ENCODE measurements around the gene NFATC2.
"Not testable (repeated sequence)": the region's sequence is repeated elsewhere in the genome, so short reads cannot be mapped to it uniquely, and the experiment has no call there.

The NFATC2 gene

DNA sequence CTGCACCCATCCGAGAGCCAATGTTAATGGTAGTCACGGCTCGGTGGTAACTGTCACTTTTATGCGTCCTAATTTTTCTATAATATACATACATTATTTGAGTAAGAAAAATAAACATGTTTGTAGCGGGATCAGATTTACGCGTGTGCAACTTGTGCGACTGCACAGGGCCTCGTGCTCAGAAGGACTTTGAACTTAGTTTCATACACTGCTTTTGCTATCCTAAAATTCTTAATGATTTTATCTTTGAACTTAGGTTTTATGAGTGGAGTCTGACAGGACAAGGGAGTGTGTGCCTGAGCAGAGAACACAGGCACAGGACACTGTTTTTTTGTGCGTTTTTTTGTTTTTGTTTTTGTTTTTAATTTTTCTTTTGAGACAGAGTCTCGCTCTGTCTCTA lies 189.7 kb downstream of the NFATC2 start:
- DNase-seq = no peak

DNA sequence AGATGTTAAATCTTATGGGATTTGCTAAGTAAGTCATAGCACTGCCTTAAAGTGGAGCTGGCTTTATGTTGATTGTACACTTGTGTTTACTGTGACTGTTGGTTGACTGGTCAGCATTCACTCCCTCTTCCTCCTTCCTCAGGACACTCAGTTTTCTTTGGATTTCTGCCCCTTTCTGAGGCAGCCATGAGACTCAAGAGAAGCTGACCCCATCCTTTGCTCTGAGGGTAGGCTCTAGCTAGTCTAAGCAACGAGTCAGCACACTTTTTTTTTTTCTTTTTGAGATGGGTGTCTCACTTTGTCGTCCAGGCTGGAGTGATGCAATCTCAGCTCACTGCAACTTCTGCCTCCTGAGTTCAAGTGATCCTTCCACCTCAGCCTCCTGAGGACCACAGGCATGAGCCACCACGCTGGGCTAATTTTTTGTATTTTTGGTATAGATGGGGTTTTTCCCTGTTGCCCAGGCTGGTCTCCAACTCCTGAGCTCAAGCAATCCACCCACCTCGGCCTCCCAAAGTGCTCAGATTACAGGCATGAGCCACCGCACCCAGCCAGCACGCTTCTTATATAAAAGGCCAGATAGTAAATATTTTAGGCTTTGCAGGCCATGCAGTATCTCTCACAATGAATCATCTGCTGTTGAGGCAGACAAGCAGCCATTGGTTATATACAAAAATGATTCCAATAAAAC lies 191.4 kb downstream of the NFATC2 start:
- DNase-seq = no peak

DNA sequence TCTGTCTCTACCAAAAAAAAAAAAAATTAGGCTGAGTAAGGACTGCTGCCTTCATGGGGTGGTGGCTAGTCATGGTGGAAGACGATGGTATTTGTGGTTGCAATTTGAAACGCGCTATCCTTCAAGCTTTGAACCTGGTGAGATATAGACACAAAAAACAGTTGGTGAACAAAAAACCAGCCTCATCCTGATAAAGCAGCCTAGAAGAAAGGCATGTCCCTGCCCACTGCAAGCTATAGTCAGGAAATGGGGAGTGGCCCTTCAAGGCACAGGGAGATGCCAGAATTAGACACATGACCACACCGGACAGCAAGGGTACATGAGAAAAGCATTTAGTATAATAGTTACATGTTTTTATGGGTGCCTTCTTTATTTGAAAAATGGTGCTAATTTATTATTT lies 193.6 kb downstream of the NFATC2 start:
- DNase-seq = no peak

DNA sequence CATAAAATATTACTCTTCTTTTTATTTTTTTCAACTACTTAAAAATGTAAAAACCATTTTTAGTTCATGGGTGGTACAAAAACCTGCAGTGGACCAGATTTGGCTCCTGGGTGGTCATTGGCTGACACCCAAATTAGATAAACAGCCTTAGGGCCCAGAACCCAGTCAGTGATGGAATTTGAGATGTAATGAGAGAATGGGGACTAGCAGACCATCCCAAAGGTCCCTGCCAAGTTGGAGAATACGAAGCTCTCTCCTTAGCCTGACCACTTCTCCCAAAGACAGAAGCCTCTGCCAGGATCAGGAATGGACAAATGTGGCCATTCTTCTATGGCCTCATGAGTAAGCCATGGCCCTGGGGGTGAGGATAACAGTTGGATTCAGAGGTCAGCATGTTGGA lies 194.7 kb downstream of the NFATC2 start:
- DNase-seq = no peak

DNA sequence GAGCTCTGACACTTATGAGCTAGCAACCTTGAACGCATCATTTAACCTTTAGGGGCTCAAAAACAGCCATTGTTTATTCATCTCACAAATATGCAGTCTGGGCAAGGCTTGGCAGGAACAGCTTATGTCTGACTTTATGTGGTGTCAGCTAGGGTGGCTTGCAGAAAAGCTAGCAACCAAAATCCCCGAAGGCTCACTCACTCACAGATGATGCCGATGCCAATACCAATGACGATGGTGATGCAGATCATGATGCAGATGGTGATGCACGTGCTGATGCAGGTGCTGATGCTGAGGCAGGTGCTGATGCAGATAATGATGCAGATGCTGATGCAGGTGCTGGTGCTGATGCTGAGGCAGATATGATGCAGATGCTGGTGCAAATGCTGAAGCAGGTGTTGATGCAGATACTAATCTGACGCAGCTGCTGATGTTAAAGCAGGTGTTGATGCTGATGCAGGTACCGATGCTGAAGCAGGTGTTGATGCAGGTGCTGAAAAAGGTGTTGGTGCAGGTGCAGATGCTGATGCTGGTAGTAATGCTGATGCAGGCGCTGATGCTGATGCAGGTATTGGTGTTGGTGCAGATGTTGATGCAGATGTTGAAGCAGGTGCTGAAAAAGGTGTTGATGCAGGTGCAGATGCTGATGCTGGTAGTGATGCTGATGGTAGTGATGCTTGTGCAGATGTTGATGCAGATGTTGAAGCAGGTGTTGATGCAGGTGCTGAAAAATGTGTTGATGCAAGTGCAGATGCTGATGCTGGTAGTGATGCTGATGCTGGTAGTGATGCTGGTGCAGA lies 195.6 kb downstream of the NFATC2 start:
- no peak for DNase-seq

DNA sequence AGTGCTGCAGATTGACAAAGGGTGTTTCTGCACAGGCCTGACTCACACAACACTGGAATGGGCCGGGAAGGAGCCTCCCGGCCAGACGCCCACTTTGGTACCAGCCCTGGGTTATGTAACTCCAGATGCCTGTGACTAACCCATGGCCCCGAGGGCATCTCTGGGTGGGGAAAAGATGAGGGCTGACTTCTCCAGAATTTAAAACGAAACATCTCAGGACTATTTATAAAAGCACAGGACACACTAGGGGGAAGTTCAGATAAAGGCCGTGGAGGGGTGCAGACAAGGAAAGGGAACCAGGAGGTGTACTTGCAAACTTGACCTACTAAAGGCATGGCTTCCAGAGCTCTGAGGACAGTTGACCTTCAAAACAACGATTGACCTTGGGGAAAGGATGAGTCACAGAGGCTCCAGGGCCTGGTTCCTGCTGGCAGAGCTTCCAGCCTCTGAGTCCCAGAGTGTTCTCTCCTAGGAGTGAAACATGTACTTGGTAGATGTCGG lies 196.9 kb downstream of the NFATC2 start:
- DNase-seq = no peak

DNA sequence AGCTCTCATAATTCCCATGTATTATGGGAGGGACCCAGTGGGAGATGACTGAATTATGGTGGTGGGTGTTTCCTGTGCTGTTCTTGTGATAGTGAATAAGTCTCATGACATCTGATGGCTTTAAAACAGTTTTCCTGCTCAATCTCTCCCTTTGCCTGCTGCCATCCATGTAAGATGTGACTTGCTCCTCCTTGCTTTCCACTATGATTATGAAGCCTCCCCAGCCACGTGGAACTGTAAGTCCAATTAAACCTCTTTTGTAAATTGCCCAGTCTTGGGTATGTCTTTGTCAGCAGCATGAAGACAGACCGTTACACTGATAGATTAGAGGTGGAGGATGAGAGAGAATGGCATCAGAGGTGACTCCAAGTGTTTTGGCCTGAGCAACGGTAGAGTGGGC lies 198.7 kb downstream of the NFATC2 start:
- DNase-seq = not testable (repeated sequence)

DNA sequence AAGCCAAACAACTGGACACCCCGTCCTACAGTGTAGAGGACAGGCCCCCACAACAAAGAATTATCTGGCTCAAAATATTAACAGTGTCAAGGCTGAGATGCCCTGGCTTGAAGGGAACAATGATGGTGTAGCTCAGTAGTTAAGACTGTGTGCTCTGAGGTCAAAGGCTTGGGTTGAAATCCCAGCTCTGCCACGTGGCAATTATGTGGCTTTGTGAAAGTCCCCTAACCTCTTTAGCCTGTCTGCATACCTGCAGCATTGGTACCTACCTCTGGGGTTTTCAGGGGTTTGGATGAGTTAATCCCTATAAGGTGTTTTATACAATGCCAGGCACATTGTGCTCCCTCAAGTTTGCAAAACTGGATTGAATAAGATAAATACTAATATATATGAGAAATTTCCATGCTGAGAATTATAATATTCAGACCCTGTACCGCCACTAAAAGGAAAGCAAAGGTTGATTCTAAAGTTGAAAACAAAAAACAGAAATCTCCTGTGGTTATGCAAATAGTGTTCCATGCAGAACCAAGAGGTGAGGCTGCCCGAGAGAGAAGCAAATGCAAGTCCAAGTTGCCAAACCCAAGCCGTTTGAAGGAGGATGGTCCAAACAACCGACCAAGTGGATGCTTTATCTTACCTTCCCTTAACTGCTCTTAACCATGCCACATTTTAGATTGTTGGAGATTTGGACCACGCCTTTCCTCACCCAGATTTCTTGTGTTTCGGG lies 199.8 kb downstream of the NFATC2 start:
- no peak for DNase-seq

DNA sequence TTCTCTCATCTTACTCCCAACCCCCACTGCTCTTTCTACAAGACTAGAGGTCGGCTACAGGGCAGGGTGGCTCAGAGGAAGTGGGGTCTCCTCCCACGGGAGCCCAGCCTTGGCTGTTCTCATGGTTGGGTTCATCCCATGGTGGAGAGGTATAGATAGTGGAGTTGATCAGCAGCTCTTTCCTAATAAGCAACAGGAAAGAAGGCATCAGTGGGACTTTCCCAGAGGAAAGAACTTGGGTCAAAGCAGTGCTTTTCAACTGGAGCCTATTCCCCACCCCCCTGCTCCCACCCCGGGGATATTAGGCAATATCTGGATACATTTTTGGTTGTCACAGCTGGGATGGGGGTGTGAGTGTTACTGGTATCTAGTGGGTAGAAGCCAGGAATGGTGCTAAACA lies 200.9 kb downstream of the NFATC2 start:
- DNase-seq = no peak

DNA sequence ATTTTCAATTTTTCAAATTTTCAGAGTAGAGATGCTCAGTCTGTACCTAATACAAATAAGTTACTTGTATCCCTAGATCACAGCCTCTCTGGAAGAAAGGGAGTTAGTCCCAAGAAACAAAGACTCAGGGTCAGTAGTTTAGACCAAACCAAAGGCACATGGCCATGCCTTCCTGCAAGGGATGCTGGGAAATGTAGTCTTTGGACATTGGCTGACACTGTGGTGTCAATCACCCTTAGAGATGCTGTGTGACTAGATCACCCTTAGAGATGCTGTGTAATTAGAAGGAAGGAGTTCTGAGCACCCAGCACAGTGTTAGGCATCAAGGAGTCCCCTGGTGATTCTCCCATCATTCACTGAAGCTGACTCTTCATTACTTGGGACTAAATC lies 202.1 kb downstream of the NFATC2 start:
- DNase-seq = no peak

DNA sequence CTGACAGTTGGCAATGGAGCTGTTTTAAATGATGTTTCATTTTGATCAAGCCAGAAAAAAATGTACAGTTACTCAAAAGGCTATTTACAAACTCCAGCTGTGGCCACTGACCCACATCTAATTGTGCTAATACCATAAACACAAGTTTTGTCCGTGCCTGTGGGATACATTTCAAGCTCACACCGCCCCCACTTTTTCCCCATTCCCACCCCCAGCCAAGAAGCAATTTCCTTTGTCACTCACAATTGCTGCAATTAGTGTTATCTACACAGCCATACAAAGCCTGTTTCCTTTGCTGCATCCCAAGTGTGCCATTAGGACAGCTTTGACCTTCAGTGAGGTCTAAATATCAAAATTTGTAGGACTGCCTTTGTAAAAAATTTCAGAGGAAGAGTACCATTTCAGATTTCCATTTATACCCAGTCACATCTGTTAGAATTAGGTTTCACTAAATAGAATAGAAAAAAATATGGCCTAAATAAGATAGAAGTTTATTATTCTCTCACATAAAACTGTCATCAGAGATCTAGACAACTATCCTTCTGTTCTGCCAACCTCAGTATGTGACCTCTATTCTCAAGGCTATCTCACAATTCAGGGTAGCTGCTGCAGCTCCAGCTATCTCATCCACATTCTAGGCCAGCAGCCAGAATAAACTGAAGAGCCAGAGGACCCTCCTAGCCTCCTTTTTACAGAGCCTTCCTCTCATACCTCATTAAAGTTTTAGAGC lies 202.6 kb downstream of the NFATC2 start:
- no peak for DNase-seq

DNA sequence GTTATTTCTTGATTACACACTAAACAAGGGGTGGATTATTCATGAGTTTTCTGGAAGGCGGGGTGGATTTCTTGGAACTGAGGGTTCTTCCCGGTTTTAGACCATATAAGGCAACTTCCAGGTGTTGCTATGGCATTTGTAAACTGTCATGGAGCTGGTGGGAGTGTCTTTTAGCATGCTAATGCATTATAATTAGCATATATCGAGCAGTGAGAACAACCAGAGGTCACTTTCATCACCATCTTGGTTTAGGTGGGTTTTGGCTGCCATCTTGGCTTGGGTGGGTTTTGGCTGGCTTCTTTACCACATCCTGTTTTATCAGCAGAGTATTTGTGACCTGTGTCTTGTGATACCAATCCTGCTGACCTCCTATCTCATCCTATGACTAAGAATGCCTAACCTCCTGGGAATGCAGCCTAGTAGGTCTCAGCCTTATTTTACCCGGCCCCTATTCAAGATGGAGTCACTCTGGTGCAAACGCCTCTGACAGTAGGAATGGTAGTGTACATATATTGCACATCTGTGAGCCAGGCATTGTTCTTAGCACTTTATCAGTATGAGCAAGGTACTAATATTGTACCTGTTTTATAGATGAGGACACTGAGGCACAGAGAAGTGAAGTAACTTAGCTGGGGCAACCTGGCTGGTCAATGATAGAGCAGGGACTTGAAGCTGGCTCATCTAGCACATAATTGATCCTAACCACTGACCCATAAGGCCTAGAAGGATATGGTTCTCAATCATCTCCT lies 203.7 kb downstream of the NFATC2 start:
- DNase-seq = no peak

DNA sequence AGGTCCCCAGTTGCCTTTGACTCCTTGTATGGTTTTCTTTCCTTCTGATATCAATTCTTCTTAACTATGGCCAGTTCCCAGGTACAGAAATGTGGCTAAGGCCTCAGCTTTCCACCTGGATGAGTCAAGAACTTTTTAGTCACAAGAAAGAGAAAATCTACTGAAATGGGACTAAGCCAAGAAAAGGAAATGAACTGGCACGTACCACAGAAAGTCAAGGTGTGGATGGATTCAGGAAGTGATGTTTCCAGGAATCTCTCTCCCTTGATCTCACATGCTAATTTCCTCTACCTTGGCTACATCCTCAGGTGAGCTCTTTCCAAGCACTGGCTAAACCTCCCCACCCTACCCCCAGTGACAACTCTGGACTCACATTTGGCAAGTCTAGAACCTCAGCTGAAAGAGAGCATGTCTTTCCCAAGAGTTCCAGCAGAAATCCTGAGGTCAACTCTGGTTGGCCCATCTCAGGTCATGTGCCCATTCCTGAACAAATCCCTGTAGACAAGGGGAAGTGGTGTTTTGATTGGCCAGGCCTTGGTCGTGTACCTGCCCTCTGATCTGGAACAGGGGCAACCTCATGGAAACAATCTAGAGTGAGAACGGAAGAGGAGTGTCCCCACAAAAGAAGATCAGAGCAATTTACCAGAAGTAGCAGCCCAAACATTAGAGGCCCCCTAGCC lies 205.3 kb downstream of the NFATC2 start:
- DNase-seq = peak in 1 of 5 experiments; percentile 11
